Suprapubic skin (tissue), 3 donors: ENCODE measurements around the gene SLC18A2.

Source experiments
- CTCF ChIP-seq, 2 donors: fragments of 200-600 bp in 1 of 2; fragments of 450-650 bp in 1 of 2; sonication (generic) in 1 of 2; IDR thresholded peaks; one replicate each; pipeline ENCODE4 v1.5.1; 2016 to 2019; ENCODE audit warnings: antibody characterized with exemption in 2 of 2, mild to moderate bottlenecking in 1 of 2, moderate library complexity in 1 of 2
- EP300 ChIP-seq: sonication (generic); formaldehyde crosslinking; IDR thresholded peaks from one replicate; pipeline ENCODE4 v1.6.1; 2017; ENCODE audit warnings: antibody characterized with exemption

GRCh38 chr10:117275121-117275520 is 34.2 kb downstream of the SLC18A2 start:
- TF ChIP-seq CTCF (IDR thresholded peaks at IDR 0.05) (no peak), EP300 (no peak)
